GM18861 (cell line): Measurements from ENCODE around the gene PDX1.

Experiments
- ATAC-seq: cut with Tn5 transposase; IDR thresholded peaks from one replicate; pipeline ENCODE4 v1.9.1; 2021; ENCODE audit not compliant: unreplicated experiment

Gene PDX1

GRCh38 chr13:27969082-27969865, 49.5 kb downstream of the PDX1 start, which contains the start of gene CDX2:
Gene CDX2, minus strand, starts transcription at chr13:27969315. Its CDS starts 309 bp downstream, at chr13:27969006.
- no peak for ATAC-seq

- ATAC-seq, result no peak
These were observed 50.0 kb downstream of the PDX1 start for GRCh38 chr13:27969866-27970229.

- no peak for ATAC-seq
These were observed 50.8 kb downstream of the PDX1 start for GRCh38 chr13:27970382-27971235.

- no peak for ATAC-seq
These were observed 51.4 kb downstream of the PDX1 start for GRCh38 chr13:27971236-27971645.

- no peak for ATAC-seq
These were observed 52.1 kb downstream of the PDX1 start for GRCh38 chr13:27971776-27972477.

GRCh38 chr13:27972478-27972820, 52.6 kb downstream of the PDX1 start:
- ATAC-seq, result no peak

GRCh38 chr13:27973291-27973690, 53.5 kb downstream of the PDX1 start:
- no peak for ATAC-seq

- no peak for ATAC-seq
These were observed 54.3 kb downstream of the PDX1 start for GRCh38 chr13:27973961-27974662.
